ENCODE results near the gene C13orf46.

Gene C13orf46

GRCh38 chr13:113970810-113971470 lies 2.9 kb downstream of the C13orf46 start:
- DNase-seq (ENCODE audit: low read depth): no peak

GRCh38 chr13:113969973-113970611 lies 3.8 kb downstream of the C13orf46 start:
- no peak for DNase-seq (ENCODE audit: low read depth)

GRCh38 chr13:113969311-113969972 lies 4.4 kb downstream of the C13orf46 start:
- DNase-seq (ENCODE audit: low read depth): no peak

- no peak for DNase-seq (ENCODE audit: low read depth)
Observed at GRCh38 chr13:113968463-113969310, 5.2 kb downstream of the C13orf46 start.

DNA sequence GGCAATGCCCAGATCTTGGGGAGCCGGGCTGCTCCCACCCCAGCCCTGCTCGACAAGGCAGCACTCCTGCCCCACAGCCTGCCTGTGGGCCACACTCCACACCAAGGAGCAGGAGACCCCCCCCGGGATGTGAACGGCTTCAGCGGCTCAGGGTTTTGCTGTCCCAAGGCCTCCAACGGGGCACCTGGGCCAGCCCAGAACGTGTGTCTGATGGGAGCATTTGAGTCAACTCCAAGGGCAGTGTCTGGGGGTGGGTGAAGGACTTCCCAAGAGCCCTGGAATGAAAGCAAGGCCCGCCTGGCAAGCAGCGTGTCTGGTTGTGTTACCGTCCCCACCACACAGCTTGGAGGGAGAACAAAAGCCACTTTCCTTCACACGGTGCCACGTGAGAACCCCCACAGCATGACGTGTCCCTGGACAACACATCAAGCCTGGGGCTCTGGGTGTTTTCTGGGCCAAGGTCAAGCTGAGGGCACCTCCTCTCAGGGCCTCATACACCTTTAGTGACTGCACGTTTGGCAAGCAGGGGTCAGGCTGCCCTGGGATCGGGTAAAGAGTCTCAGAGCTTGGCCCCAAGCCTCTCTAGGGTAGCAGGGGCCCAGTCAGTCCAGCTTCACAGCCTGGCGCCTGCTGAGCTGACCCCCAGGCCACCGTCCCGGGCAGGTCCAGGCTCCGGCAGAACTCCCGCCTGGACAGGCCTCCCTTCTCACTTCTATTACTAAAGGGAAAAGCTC lies 6.0 kb downstream of the C13orf46 start:
- DNase-seq (ENCODE audit: low read depth): no peak

DNA sequence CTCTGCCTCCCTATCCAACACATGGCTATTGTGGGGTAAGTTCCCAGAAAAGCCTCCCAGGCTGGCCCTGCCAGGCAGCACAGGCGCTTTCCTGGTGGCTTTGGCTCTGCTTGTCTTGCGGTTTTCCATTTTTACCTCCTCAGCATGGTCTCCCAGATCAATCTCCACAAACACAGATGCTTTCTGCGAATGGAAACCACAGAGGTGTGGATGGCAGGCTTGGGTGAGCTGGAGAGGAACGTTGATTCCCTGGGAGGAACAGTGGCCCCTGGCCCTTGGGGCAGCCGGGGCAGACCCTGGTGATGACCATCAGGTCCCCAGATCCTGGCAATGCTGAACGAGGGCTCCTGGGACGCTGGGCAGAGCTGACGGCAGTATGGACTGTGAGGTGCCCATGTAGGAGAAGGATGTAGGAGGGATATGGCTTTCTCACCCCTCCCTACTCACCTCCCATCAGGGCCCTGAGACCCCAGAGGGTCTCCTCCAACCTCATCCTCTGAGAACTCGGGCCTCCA lies 6.6 kb downstream of the C13orf46 start:
- DNase-seq (ENCODE audit: low read depth): no peak

DNA sequence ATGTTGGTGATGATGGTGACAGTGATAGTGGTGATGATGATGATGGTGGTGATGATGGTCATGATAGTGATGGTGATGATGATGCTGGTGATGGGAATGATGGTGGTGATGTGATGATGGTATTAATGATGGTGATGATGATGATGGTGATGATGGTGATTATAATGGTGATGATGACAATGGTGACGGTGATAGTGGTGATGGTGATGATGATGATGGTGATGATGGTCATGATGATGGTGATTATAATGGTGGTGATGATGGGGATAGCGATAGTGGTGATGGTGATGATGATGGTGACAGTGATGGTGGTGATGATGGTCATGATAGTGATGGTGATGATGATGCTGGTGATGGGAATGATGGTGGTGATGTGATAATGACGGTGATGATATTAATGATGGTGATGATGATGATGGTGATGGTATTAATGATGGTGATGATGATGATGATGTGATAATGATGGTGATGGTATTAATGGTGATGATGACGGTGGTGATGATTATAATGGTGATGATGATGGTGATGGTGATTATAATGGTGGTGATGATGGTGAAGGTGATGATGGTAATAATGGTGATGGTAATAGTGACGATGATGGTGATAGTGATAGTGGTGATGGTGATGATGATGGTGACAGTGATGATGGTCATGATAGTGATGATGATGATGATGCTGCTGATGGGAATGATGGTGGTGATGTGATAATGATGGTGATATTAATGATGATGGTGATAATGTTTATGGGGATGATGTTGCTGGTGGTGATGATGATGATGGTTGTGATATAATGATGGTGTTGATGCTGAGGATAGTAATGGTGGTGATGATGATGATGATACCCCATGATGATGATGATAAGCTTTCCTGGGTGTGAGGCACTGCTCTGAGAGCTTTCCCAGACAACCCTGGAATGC lies 7.7 kb downstream of the C13orf46 start:
- no peak for DNase-seq (ENCODE audit: low read depth)

DNA sequence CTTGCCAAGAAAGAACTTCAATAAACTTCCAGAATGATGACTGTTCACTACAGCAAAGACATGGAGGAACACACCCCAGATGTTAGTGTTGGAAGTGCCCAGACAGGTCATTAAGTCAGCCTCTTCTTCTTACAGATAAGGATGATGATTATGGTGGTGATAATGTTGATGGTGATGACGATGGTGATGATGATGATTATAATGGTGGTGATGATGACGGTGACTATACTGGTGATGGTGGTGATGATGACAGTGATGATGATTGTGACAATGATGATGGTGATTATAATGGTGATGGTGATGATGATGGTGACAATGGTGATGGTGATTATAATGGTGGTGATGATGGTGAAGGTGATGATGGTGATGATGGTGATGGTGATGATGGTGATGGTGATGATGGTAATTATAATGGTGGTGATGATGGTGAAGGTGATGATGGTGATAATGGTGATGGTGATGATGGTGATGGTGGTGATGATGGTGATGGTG lies 8.4 kb downstream of the C13orf46 start:
- DNase-seq (ENCODE audit: low read depth): no peak

DNA sequence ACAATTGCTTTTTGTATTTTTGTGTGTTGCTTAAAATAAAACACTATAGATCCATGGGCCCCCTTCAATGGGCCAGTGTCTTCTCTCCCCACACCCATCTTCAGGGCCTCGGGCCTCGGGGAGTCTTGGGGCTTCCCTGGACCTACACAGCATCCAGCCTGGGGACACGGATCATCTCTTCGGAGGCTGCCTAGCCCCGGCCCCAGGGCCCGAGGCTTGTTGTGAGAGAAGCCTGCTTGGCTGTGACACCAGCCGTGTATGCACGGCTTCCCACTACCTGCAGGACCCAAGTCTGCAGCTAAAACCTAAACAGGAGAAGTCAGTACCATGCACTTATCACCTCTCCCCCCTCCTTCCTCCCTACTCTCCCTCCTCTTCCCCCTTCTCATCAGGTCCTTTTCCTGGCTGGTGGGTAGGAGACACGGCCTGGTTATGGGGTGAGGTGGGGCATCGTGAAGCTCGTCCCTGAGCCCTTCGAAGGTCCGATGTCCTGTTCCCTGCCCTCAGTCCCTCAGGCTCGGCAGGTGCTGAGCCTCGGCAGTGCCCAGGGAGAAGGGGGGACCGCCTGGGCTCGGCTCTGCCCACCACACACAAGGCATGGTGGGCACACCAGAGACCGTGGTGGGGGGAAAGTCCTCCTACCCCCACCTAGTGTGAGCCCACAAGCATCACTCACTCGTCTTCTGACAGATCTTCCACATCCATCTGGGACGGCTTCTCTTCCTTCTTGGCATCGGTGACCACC lies 9.5 kb downstream of the C13orf46 start:
- no peak for DNase-seq (ENCODE audit: low read depth)

- no peak for DNase-seq (ENCODE audit: low read depth)
Observed at GRCh38 chr13:113963376-113963775, 10.5 kb downstream of the C13orf46 start.

- DNase-seq (ENCODE audit: low read depth): no peak
Observed at GRCh38 chr13:113962975-113963374, 10.9 kb downstream of the C13orf46 start.

- DNase-seq (ENCODE audit: low read depth): no peak
Observed at GRCh38 chr13:113962386-113962785, 11.5 kb downstream of the C13orf46 start.

DNA sequence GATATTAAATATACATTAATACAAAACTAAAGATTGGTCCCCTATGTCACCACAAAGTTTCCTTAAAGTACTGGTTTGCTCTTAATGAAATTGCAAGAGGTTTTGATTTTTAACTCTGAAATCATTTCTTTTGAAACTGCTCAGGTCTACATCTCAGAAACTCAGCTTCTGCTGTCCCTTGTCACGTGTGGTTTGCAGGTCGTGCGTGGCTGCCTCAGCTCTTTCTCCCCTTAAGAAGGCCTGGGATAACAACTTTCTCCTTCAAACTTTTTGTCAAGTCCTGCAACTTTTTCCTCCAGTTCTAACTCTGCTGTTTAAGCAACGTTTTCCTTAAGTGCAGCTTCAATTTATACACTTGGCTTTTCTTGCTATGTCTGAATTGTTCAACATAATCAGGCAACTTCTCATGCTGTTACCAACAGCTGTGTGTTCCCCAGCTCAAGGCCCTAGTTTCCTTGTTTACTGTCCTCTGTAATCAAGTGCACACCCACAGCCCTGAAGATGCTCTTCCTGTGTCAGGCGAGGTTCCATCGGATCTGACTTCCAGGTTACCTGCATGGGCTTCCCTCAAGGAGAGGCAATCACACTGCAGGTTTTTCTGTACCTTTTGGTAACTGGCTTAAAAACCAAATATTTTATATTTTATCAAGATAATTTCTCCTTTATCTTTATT lies 13.5 kb downstream of the C13orf46 start:
- no peak for DNase-seq (ENCODE audit: low read depth)

- DNase-seq (ENCODE audit: low read depth): no peak
Observed at GRCh38 chr13:113959198-113959597, 14.7 kb downstream of the C13orf46 start.

- no peak for DNase-seq (ENCODE audit: low read depth)
Observed at GRCh38 chr13:113958373-113958772, 15.5 kb downstream of the C13orf46 start.

GRCh38 chr13:113956571-113956970 lies 17.3 kb downstream of the C13orf46 start:
- DNase-seq (ENCODE audit: low read depth): no peak

- no peak for DNase-seq (ENCODE audit: low read depth)
Observed at GRCh38 chr13:113955691-113956090, 18.2 kb downstream of the C13orf46 start.

GRCh38 chr13:113955235-113955634 lies 18.6 kb downstream of the C13orf46 start:
- DNase-seq (ENCODE audit: low read depth): no peak

Measured in activated T-cell treated with anti-CD3 and anti-CD28 coated beads for 48 hours (primary cell).